ENCODE data around the gene GPR84.

The GPR84 gene

DNA sequence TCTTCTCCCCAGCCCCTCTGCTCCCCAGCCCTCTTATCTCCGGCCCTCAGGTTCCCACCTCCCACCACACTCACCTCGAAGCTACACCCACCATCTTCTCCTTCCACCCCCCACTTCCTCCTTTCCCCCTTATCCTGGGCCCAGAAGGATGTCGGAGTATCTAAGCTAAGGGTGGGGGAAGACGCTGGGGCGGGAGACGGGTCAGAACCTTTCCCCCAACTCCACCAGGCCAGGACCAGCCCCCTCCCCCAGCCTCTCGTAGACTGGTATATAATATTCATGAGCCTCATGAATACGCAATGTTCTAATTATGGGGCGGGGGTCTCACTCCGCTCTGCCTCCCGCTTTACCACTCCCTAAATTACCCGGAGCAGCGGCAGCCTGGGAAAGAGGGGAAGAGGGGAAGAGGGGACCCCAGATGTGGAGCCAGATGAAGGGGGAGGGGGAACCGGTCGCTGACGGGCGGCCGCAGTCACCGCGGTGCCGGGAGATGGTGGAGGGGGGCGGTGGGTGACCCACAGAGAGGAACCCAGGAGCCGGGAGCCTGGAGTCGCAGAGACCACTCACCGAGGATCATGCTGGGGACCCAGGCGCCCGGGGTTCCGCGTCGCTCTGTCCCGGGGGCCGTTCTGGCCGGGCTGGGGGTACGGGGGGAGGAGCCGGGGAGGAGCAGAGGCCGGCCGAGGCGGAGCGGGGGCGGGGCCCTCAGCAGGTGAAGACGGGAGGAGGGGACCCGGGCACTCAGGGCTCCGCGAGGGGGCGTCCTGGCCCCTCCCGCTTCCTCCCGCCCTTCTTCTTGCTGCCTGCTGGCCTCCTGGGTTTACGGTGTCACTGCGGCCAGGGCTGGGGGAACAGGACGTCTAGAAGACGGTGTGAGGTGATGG lies 26.6 kb upstream of the GPR84 start:
- peak in 1 of 2 donors; percentile 64 for DNase-seq

DNA sequence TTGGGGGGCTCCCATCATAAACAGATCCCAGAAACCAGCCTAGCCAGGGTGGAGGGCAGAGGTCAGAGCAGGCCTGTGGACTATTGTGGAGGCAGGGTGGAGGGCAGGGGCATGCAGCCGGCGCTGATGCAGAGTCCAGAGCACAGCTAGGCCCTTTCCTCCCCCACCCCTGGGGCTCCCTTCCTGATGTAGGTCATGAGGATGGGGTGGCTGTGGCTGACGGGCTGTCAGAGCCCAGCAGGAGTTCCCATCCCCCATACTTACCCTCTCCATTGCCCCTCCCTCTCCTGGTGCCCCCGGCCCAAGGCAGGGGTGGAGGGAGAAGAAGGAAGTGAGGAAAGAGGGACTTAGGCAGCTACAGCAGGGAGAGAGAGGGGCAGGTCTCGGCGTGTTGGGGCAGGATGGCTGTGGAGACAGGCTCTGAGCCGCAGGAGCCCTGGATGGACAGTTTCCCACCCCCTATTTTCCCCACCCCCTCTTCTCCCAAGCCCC lies 25.9 kb upstream of the GPR84 start:
- DNase-seq, result no peak

DNA sequence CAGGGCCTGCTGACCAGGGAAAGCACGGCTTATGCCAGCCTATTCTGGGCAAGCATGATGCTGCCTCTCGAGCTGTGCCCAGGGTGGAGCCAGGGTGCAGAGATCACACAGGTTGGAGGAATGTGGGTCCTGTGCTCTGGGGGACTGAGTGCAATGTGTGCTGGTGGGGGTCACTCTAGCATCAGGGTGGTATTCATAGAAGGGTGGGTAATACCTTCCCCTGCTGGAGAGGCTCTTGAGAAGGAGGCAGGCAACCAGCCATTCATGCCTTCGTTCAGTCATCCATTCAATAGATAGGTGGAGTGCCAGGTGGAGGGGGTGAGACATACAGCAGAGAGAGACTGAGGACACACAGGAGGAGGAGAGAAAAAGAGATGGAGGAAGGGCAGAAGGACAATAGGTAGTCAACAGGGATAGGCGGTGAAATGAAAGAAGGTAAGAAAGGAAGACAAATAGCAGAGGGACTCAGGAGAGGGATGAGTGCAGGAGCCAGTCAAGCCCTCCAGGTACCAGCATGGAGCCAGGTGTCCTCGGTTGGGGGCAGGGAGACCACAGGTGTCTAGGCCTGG lies 25.4 kb upstream of the GPR84 start:
- DNase-seq, result no peak

DNA sequence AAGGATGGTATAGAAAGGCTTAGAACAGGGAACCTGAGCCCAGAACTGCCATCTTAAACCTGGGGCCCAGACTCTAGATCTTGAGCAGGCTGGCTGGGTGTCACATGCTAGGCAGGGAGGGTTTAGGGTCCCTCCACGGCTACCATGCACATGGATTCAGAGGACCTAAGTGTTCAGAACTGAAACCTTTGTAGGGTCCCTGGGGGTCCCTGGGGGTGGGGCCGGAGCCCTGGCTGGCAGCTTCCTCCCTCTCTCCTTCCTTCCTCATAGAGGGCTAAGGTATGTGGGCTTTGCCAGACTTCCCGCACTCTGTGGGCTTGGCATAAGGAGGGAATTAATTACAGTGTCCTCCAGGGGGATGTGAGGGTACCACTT lies 24.8 kb upstream of the GPR84 start:
- no peak for DNase-seq

DNA sequence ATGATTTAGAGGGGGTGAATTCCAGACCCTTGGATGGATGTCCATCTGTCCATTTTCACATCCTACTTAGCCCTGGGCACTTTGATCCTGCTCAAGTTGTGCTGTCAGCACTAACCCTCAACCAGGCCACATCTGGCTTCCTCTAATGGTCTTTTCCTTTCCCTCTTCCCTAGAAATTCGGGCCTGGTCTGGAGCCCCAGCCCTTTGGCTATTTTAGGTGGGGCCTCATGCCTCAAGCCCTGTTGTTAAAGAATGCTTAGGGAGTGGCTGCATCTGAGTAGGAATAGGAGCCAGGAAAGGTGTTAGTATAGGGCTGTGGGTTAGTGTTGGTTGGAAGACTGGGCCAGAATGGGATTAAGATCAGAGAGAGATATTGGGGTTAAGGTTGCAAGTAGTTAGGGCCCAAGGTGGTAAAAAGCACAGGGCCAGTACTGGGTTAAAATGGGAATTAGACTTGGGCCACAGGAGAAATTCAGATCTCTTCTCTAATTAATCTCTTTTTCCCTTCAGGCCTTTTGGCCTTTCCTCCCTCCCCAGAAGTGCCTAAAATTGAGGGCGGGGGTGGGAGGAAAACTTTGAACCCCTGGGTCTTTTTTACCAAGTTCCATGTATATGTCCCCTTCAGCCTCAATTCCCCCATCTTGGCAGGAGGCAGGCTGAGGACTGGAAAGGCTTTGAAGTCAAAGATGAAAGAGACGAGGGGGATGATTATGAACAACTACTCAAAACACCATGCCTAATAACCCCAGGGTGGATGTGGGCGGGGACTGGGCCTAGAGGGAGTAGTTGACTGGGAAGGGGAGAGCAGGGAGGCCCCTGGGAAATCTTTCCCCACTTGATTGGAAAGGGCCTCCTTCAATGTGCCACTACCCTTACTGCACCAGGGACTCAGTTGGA lies 24.2 kb upstream of the GPR84 start:
- no peak for DNase-seq

DNA sequence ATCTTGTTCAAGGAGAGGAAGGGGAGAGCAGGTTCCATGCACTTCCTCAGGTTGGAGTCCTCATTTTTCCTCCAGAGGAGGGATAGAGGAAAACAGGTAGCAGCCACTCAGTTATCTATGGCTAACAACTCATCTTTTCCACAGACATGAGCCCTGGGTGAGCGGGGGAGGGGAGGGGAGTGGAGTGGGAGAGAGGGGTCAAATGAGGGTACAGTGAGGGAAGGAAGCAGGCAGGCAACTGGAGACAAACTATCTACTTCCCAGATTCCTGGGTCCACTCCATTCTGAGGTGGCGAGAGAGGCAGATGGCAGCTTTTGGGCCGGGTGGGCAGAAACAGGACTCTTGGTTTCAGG lies 22.8 kb upstream of the GPR84 start:
- DNase-seq, result no peak

DNA sequence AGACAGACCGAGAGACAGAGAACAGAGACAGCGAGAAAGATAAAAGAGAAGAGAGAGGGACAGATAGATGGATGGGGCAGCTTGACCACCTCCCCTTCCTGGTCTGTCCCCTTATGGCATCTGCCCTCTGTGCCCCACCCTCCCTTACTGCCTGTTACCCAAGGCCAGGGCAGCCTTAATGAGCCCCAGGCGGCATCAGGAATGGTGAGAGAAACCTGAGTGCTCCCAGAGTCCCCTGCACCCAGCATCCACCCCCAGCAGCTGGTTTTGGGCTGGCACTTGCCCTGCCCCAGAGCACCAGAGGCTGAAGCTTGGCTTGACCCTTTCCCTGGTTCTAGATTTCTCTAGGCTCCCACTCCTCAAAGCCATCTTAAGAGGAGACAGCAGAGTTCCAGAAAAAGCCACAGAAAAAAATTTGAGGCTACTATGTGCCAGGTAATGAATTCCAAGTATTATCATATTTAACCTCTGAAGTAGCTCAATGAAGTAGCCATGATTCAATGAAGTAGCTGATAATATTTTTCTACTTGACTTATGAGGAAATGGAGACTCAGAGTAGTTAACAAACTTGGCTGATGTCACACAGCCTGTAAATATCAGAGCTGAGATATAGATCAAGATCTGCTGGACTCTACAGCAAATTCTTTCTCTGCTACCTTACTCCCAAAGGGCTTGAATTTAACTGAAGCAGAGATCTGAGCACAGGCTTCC lies 22.3 kb upstream of the GPR84 start:
- DNase-seq, result no peak

DNA sequence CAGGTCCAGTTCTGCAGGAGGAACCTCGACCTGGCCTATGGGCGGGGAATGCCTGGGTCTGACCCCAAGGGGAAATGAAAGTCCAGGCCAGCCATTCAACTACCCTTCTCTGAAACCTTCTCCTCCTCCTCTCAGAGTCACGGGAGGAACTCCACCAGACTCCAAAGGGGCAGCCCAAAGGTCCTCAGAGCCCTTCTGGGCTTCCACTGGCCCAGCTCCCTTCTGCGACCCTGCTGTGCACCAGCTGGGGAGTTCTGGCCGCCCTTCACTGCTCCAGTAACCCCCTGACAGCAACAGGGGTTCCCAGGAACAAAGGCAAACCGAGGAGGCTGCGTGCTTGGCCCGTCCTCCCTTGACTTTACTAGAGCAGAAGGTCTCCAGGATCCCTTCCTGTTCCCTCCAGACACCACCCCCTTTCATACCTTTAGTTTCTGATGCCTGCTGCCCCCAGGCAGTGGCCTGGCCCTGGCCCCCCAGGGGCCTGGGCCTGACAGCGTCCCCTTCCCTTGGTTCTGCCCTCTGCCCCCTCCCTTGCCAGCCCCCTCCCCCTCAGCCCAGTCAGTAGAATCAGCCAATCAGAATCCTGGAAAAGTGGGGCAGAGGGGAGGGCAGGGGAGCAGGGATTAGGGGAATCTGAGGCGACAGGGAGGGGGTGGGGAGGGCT lies 21.1 kb upstream of the GPR84 start:
- no peak for DNase-seq

DNA sequence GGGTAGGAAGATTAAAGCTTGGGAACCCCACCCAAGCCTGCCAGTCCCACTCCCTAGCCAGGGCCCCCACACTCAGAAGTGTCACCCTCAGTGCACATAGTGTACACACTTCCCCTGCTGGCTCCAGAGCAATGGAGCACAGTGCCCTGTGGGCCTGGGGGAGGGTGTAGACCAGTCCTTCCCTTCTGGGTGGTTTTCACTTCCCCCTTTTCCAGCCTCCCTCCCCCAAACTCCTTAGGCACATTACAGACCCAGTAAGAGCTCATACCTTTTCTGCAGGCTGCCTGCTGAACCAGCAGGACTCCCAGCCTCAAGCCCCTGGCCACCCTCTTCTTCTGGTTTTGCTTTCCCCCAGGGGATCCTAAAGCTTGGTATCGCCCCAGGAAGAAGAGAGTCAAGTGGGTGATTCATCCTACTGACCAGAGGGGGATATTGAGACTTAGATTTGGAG lies 20.3 kb upstream of the GPR84 start, which contains the start of gene ZNF385A:
ZNF385A (minus strand) TSS at position 143 of the 451 bp plus-strand sequence. CDS start 219 bp downstream, outside the sequence.
- no peak for DNase-seq

DNA sequence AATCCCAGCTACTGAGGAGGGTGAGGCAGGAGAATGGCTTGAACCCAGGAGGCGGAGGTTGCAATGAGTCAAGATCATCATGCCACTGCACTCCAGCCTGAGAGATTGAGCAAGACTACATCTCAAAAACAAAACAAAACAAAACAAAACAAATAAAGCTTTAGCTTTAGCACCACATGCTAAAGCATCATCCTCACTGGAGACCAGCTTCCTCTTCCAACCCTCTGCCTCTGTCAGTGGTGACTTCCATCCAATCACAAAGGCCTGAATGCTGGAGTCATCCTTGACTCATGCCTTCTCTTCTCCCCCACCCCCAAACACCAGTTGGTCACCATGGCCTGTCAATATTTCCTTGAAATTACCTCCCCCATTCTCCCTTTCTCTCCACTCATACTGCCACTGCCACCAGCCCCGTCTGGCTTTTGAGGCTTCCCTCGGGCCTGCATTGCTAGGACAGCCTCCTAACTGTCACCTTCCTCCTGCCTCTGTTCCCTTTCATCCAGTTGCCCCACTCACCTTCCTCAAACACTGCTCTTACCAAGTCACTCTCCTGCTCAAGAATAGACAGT lies 18.8 kb upstream of the GPR84 start:
- DNase-seq, result no peak

DNA sequence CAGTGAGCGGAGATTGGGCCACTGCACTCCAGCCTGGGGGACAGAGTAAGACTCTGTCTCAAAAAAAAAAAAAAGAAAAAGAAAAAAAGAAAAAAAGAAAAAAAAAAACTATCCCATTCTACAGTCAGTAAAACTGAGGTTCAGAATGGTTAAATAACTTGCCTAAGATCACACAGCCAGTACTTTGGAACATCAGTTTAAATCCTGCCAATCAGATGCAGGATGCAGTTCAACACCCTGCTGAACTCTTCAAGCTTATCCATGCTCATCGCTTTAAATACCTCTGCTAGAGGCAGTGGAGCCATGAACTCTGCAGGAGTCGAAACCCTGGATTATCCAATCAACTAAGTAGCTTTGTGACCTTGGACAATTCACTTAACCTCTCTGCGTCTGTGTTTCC lies 16.9 kb upstream of the GPR84 start:
- no peak for DNase-seq

DNA sequence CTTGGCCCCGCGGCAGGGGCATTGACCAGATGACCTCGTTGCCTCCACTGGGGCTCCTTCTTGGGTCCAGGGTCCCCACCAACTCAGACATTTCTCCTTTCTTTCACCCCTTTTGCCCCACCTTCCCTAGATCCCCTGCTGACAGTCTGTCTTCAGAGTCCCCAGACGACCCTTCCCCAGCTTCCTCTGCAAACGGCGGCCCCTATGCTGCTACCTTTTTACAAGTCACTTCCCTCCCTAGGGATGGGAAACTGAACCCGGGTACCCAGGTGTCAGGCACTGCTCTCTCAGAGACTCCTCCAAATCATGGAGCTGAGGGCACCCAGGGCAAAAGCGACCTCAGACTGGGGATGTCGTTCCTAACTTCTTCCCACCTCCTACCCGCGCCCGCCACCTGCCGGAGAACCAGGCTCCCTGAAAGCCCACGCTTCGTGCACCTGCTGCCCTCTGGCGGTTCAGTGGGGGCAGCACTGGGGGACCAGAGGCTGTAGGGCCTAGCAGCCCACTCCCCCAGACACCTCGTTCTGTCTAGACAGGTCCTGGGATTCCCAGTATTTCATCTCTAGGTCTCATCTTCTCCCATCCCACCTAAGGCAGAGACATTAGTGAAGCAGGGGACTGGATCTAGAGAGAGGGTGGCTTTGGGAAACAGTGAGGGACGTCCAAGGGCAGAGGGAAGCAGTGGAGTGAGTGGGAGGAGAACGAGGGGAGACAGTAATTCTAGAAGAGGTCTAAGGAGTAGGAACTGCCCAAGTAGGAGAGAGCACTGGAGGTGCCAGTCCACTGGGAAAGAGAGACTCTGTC lies 15.3 kb upstream of the GPR84 start:
- DNase-seq, result peak; percentile 92 to 95

DNA sequence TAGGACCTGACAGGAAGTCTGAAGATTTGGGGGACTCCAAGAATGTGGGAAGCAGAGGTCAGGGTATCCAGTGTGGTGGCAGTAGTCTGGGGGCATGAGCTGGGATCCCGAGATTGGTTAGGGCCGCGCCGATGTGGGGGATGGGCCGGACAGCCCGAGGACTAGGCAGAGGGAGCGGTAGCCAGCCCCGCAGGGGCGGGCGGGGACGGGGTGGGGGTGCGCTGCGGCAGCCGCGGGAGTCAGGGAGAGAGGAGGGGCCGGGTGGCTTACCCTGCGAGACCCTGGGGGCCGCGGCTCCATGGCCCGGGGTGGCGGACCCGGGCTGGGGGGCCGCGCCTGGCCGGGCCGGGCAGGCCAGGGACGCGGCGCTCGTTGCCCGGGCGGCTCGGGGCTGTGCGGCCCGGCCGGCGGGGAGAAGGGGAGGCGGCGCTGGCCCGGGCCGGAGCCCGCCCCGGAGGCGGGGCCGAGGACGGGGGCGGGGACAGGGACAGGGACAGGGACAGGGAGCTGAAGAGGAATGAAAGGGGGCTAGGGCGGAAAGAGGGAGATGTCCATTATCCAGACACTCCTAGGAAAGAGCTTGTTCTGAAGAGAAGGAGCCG lies 14.6 kb upstream of the GPR84 start:
- DNase-seq, result no peak

DNA sequence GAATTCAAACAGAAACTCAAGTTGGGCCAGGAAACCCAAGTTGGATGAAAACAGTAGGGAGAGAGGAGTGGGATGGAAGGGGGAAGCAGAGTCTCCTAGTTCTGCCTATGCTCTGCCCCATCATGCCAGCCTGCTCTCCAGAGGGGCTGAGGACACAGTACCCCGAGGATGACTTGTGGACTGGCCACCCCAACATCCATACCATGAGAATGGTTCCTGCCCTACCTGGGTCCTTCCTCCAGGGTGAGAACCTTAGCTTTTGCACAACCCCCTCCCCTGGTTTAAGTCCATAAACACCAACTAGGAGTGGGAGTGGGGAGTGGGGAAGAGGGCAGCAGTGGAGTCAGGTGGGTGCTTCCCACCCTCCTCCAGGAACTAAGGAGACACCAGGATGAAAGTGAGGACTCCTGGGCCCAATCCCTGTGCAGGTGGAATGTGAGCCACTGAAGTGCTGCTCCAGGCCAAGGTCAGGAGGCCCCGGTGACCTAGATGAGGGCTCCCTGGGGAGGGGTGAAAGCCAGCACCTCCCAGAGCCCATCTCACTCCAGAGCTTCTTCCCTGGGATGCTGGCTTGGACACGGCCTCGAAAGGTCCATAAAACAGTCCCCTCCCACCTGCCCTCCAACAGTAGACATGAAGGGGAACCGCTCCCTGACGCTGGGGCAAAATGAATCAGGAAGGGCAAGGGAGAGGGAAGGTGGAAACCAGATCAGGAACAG lies 13.7 kb upstream of the GPR84 start:
- DNase-seq, result no peak

DNA sequence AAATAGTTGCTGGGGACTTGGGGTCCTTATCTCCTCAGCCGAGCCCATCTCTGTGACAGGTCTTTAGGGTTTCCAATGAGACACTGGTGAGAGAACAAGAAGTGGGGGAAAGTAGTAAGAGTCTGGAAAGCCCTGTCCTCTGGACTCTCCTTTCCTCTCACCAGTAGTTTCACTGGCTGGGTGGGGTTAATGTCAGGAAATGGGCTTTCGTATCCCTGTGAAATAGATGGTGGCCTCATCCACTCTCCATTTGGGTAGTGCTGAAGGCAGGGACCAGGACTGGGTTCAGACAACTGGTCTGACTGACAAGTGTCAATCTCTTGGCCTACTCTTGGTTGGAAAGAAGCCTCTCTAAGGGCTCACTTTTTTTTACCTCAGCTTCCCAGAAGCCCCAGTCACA lies 12.7 kb upstream of the GPR84 start:
- no peak for DNase-seq

DNA sequence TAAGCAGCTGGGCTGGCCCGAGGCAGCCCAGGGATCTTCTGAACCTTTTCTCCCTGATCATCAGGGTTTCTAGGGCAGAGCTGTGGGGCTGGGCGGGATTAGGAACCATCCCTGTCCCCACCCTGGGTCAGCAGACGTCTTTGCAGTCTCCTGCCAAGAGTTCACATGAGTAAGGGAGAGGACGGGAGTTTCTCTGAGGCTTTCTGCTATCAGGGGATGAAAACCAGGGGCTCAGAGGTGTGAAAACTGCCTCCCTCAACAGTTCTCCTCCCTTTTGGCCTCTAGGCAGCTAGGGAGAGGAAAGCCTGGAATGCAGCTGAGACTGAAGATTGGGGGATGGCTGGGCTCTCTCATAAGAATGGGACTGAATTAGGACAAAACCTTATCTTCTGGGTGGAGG lies 12.3 kb upstream of the GPR84 start:
- DNase-seq, result no peak

DNA sequence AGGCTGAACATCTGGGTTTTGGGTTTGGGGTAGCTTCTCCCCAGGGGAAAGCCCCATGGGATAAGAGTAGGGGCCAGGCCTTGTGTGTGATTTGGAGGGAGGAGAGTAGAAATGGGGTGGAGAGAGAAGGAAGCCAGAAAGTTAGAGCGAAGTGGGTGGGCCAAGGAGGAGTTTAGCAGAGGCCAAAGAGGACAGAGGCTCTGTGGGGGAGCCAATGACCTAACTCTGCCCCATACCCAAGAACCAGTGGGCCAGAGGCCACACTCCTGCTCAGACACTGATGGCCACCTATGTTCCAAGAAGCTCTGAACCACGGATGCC lies 10.9 kb upstream of the GPR84 start:
- DNase-seq, result no peak

DNA sequence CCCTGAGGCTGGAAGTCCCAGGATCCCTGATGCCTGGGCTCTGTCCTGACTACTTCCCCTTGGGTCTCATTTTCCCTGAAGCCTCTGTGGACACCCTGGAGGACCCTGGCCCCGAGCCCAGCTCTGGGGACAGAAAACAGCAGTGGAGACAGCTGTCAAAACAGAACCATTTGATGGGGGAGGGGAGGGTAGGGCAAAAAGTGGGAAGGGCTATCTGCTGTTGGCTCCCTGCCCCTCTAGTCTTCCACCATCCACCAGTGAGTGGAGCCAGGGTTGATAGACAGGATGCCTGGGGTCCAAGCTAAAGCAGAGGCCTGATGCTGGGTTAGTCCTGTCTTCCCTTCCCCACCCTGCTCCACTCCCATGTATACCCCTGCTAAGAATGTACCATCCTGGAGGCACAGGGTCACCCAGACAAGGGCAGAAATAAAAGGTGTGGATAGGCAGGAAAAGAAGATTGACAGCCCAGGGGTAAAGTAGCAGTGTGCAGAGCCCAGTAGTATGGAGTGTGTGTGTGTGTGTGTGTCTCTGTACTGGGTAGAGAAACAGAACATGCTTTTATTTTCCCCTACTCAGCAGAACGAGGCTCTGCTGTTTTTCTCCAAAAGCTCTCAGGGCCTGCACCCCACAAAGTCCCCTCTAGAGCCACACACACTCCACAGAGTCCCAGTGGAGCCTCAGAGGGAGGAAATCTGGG lies 10.4 kb upstream of the GPR84 start:
- no peak for DNase-seq
